HCT116 (cell line): ENCODE data around the gene CNTNAP2.

Source experiments
- CTCF ChIP-seq, 3 experiments: fragments of 200-600 bp in 1 of 3; sonication (generic) in 1 of 3; IDR thresholded peaks in 2 of 3; conservative IDR thresholded peaks in 1 of 3; 2 replicates each; pipeline ENCODE4 v1.5.1; 2012 to 2017; ENCODE audit warnings: low read depth in 2 of 3, low read length in 2 of 3, antibody characterized with exemption in 1 of 3, borderline replicate concordance in 1 of 3, control low read depth in 1 of 3, mild to moderate bottlenecking in 1 of 3, mixed read lengths in 1 of 3, mixed run types in 1 of 3, moderate library complexity in 1 of 3; ENCODE audit not compliant: insufficient read depth in 1 of 3
- EZH2 ChIP-seq: fragments of 200-600 bp; sonication (generic); IDR thresholded peaks from 2 replicates; pipeline ENCODE4 v1.6.1; 2017; ENCODE audit warnings: antibody characterized with exemption, mixed run types
- REST ChIP-seq: IDR thresholded peaks from 2 replicates; pipeline ENCODE4 v1.6.1; 2012; ENCODE audit warnings: low read depth
- ZFX ChIP-seq: fragments of 450-650 bp; IDR thresholded peaks from 2 replicates; pipeline ENCODE4 v1.6.1; 2017
- ZNF274 ChIP-seq: fragments of 200-500 bp; sonication (Bioruptor generic); IDR thresholded peaks from 2 replicates; pipeline ENCODE4 v1.6.1; 2014; ENCODE audit warnings: mild to moderate bottlenecking, low read depth, low read length, inconsistent platforms

- no peak for TF ChIP-seq ZFX
- TF ChIP-seq CTCF (IDR thresholded peaks at IDR 0.05 in 2 of 3, conservative IDR thresholded peaks at IDR 0.05 in 1 of 3; ENCODE audit: borderline replicate concordance in 1 of 3, insufficient read depth in 1 of 3, low read depth in 2 of 3, low read length in 2 of 3), result no peak
- TF ChIP-seq REST, result no peak
- no peak for TF ChIP-seq EZH2
- no peak for TF ChIP-seq ZNF274
These were observed 688.5 kb downstream of the CNTNAP2 start for GRCh38 chr7:146805082-146805481.
